Keratinocyte (primary cell): Measurements from ENCODE around the gene INO80. TPM values are rescaled to one million over a fixed set of nuclear protein-coding genes. Genes with fewer than 3 reads are reported as not detected.

Experiments used
- DNase-seq: peaks from one replicate; pipeline ENCODE4 v3.0.0-alpha.2; 2011; ENCODE audit warnings: low read depth, missing footprints, low spot score
- FAIRE-seq: peaks from 2 replicates; lab custom pipeline; 2011; peaks lifted over from hg19 to GRCh38; lab: Jason Lieb, UNC
- H2AFZ ChIP-seq: 2 replicates; pipeline ENCODE4 v1.6.0; 2012; ENCODE audit warnings: low read length, control low read depth, inconsistent platforms; ENCODE audit not compliant: control insufficient read depth
- H3K27ac ChIP-seq: 2 replicates; pipeline ENCODE4 v1.5.1; 2011; ENCODE audit warnings: low read length; ENCODE audit not compliant: control insufficient read depth, insufficient read depth
- H3K27me3 ChIP-seq: 3 replicates; pipeline ENCODE4 v1.6.0; 2011; ENCODE audit warnings: low read length; ENCODE audit not compliant: control insufficient read depth, insufficient read depth; ENCODE audit errors: extremely low read depth
- H3K36me3 ChIP-seq, 2 experiments: 2 replicates in 1 of 2; 3 replicates in 1 of 2; pipeline ENCODE4 v1.5.1; 2011; ENCODE audit warnings: low read length in 2 of 2, mild to moderate bottlenecking in 1 of 2; ENCODE audit not compliant: control insufficient read depth in 2 of 2, insufficient read depth in 2 of 2; ENCODE audit errors: extremely low read depth in 1 of 2
- H3K4me1 ChIP-seq: 3 replicates; pipeline ENCODE4 v1.5.1; 2011; ENCODE audit warnings: low read length; ENCODE audit not compliant: control insufficient read depth, insufficient read depth; ENCODE audit errors: extremely low read depth
- H3K4me2 ChIP-seq: 3 replicates; pipeline ENCODE4 v1.6.0; 2011; ENCODE audit warnings: low read depth, low read length; ENCODE audit not compliant: control insufficient read depth, insufficient read depth; ENCODE audit errors: extremely low read depth
- H3K4me3 ChIP-seq, 3 experiments: fragments of 200-600 bp in 1 of 3; sonication (generic) in 1 of 3; 2 replicates in 2 of 3; 3 replicates in 1 of 3; pipeline ENCODE4 v1.5.1; 2011 to 2016; ENCODE audit warnings: low read length in 3 of 3, mild to moderate bottlenecking in 3 of 3, control low read depth in 2 of 3, inconsistent platforms in 1 of 3, low read depth in 1 of 3, mixed read lengths in 1 of 3, mixed run types in 1 of 3, moderate library complexity in 1 of 3; ENCODE audit not compliant: control insufficient read depth in 2 of 3, insufficient read depth in 2 of 3; ENCODE audit errors: extremely low read depth in 1 of 3
- H3K79me2 ChIP-seq: 2 replicates; pipeline ENCODE4 v1.6.0; 2012; ENCODE audit warnings: low read length; ENCODE audit not compliant: control insufficient read depth, insufficient read depth
- H3K9ac ChIP-seq: 3 replicates; pipeline ENCODE4 v1.6.0; 2011; ENCODE audit warnings: low read length; ENCODE audit not compliant: control insufficient read depth, insufficient read depth; ENCODE audit errors: extremely low read depth
- H3K9me1 ChIP-seq: 3 replicates; pipeline ENCODE4 v1.6.0; 2011; ENCODE audit warnings: low read length; ENCODE audit not compliant: control insufficient read depth, insufficient read depth; ENCODE audit errors: extremely low read depth
- H3K9me3 ChIP-seq: 2 replicates; pipeline ENCODE4 v1.5.1; 2012; ENCODE audit warnings: low read depth, low read length; ENCODE audit not compliant: control insufficient read depth
- H4K20me1 ChIP-seq: 3 replicates; pipeline ENCODE4 v1.6.0; 2011; ENCODE audit warnings: low read length; ENCODE audit not compliant: control insufficient read depth, insufficient read depth; ENCODE audit errors: extremely low read depth
- EZH2 ChIP-seq: IDR thresholded peaks from one replicate; pipeline ENCODE4 v1.6.1; 2012; ENCODE audit warnings: inconsistent platforms, mild to moderate bottlenecking, low read length, moderate library complexity
- dilution Hi-C: fragments of 300-500 bp; cut with MboI; formaldehyde crosslinking; loops from one replicate; pipeline ENCODE4 v1.7.0; 2020; ENCODE audit warnings: low sequenced_read_pairs; ENCODE audit not compliant: extremely low pct_ligation_motif_present
- polyA plus RNA-seq, 5 experiments: library from polyadenylated mRNA; depleted of rRNA in 3 of 5; stranded (reverse) in 3 of 5; stranded (forward) in 1 of 5; unstranded in 1 of 5; fragments of >200 nt; gene quantifications; 1 replicate in 1 of 5; 2 replicates in 3 of 5; 3 replicates in 1 of 5; pipeline versions ENCODE4 v1.2.1 to v1.2.3, GENCODE V29; 2011 to 2012; ENCODE audit warnings: missing spikeins in 2 of 5, low read depth in 1 of 5, low replicate concordance in 1 of 5
- TF ChIP-seq, protein P1 (sequence below), 3 experiments: IDR thresholded peaks in 1 of 3; conservative IDR thresholded peaks in 1 of 3; optimal IDR thresholded peaks in 1 of 3; 2 replicates in 2 of 3; 3 replicates in 1 of 3; pipeline versions ENCODE3 to v1.5.1; 2011; ENCODE audit warnings: low read length in 3 of 3, mild to moderate bottlenecking in 3 of 3, moderate library complexity in 2 of 3, control low read depth in 1 of 3, inconsistent platforms in 1 of 3; ENCODE audit not compliant: insufficient read depth in 2 of 3; ENCODE audit errors: extremely low read depth in 1 of 3

INO80 gene
- polyA plus RNA-seq, 1 donor (not counting 4 experiments of a cell fraction or from before 2014, with no cell fraction given) = 10.3 TPM

DNA sequence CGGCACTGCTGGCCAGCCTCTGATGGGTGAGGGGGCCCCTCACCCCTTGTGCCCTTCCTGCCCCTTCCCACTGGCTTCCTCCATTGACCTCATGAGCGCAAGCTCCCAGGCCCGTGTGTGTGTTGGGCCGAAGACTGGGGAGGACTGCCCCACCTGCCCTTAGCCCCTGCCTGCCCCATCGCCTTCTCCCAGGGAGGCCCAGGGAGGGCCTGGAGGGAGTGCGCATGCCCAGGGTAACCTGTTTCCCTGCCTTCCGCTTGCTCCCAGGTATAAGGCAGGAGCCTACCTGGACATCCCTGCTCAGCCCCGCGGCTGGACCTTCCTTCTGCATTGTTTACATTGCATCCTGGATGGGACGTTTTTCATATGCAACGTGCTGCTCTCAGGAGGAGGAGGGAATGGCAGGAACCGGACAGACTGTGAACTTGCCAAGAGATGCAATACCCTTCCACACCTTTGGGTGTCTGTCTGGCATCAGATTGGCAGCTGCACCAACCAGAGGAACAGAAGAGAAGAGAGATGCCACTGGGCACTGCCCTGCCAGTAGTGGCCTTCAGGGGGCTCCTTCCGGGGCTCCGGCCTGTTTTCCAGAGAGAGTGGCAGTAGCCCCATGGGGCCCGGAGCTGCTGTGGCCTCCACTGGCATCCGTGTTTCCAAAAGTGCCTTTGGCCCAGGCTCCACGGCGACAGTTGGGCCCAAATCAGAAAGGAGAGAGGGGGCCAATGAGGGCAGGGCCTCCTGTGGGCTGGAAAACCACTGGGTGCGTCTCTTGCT, 178.1 kb downstream of the INO80 start:
- FAIRE-seq = peak; percentile 44
- Histone ChIP-seq H4K20me1 (no peaks in the 10 kb centered on the region), H3K9me3 (no peaks in the 10 kb centered on the region), H2AFZ (no peak overlapping the region), H3K27ac (no peak overlapping the region), H3K27me3 (peaks cover 19% of the 10 kb centered on the region), H3K4me1 (peaks cover 6% of the 10 kb centered on the region), H3K9ac (no peak overlapping the region), H3K4me3 (no peak overlapping the region), H3K79me2 (no peaks in the 10 kb centered on the region), H3K4me2 (no peak overlapping the region), H3K9me1 (no peaks in the 10 kb centered on the region), H3K36me3 (no peaks in the 10 kb centered on the region)
- DNase-seq = no peak
- TF ChIP-seq EZH2 = no peak
- TF ChIP-seq, protein P1, sequence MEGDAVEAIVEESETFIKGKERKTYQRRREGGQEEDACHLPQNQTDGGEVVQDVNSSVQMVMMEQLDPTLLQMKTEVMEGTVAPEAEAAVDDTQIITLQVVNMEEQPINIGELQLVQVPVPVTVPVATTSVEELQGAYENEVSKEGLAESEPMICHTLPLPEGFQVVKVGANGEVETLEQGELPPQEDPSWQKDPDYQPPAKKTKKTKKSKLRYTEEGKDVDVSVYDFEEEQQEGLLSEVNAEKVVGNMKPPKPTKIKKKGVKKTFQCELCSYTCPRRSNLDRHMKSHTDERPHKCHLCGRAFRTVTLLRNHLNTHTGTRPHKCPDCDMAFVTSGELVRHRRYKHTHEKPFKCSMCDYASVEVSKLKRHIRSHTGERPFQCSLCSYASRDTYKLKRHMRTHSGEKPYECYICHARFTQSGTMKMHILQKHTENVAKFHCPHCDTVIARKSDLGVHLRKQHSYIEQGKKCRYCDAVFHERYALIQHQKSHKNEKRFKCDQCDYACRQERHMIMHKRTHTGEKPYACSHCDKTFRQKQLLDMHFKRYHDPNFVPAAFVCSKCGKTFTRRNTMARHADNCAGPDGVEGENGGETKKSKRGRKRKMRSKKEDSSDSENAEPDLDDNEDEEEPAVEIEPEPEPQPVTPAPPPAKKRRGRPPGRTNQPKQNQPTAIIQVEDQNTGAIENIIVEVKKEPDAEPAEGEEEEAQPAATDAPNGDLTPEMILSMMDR (optimal IDR thresholded peaks at IDR 0.05 in 1 of 3, IDR thresholded peaks at IDR 0.05 in 1 of 3, conservative IDR thresholded peaks at IDR 0.05 in 1 of 3; ENCODE audit: extremely low read depth in 1 of 3, insufficient read depth in 2 of 3, low read length in 3 of 3) = peak; percentile 62 to 74 (median 64)
- dilution Hi-C loops = no loop called here

DNA sequence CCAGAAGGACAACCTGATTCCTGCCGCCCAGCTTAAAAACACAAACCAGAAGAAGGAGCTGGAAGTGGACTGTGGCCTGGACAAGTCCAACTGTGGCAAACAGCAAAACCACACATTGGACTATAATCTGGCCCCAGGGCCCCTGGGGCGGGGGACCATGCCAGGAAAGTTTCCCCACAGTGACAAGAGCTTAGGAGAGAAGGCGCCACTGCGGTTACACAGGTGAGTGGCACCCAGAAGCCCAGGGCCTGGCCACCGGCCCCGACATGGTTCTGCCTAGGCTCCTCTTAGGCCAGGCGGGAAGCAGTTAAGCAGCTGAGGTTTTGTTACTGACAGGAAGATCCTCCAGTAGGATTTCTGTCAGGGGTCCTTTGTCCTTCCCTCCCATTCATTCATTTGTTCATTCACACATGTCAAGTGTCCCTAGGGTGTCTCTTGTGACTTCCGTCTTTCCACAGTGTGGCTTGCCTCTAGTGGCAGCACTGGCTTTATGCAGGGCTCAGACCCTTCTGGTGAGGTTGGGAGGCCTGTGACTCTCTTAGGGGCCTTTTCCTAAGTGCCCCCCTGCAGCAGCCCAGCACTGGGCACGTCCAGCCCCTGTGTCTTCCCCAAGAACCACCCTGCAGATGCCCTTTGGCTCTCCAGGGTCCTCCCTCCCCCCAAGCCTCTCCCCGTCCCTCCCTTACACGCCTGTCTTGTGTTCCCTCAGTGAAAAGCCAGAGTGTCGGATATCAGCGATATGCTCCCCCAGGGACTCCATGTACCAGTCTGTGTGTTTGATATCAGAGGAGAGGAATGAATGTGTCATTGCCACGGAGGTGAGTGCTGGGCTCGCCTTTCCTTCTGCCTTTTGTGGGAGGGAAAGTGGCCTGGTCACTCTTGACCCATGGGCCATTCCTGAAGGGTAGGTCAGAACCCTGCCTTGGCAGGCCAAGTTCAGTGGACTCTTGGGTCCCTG, 179.1 kb downstream of the INO80 start:
- dilution Hi-C loops = no loop called here
- no peak overlapping the region for H3K4me2 ChIP-seq

More for the DNA sequence above, 179.1 kb downstream of the INO80 start:
- Histone ChIP-seq H3K9me3 (no peaks in the 10 kb centered on the region), H3K27me3 (peaks cover 27% of the 10 kb centered on the region), H3K4me1 (peaks cover under 1% of the 10 kb centered on the region), H3K4me3 (no peak overlapping the region), H3K79me2 (no peaks in the 10 kb centered on the region), H3K9ac (no peak overlapping the region), H4K20me1 (no peaks in the 10 kb centered on the region), H2AFZ (no peak overlapping the region), H3K9me1 (no peaks in the 10 kb centered on the region), H3K36me3 (no peaks in the 10 kb centered on the region), H3K27ac (no peak overlapping the region)
- no peak for FAIRE-seq
- TF ChIP-seq, protein P1 (optimal IDR thresholded peaks at IDR 0.05 in 1 of 3, IDR thresholded peaks at IDR 0.05 in 1 of 3, conservative IDR thresholded peaks at IDR 0.05 in 1 of 3; ENCODE audit: extremely low read depth in 1 of 3, insufficient read depth in 2 of 3, low read length in 3 of 3) = no peak
- TF ChIP-seq EZH2 = no peak
- DNase-seq = no peak
